ENCODE data around the gene TNFSF13B. TPM values are rescaled to one million over a fixed set of nuclear protein-coding genes. Genes with fewer than 3 reads are reported as not detected.

TNFSF13B gene
- total and polyA plus RNA-seq, 2 donors (not counting 1 experiment from before 2014, with no cell fraction given) = 2.0 to 4.7 TPM

- H2AFZ ChIP-seq (ENCODE audit: insufficient read depth, low read depth, low read length, poor library complexity, severe bottlenecking) = no peak overlapping the region
- H3K4me1 ChIP-seq (ENCODE audit: control insufficient read depth in 2 of 2, insufficient read depth in 2 of 2, low read length in 2 of 2) = no peaks in the 10 kb centered on the region
- no peak overlapping the region for H3K4me3 Mint-ChIP-seq
- H3K9ac ChIP-seq (ENCODE audit: low read length) = no peak overlapping the region
- H3K79me2 ChIP-seq (ENCODE audit: control insufficient read depth, insufficient read depth, low read length) = no peaks in the 10 kb centered on the region
- H3K4me2 ChIP-seq (replicated peaks; ENCODE audit: low read depth, low read length, poor library complexity, severe bottlenecking) = no peak overlapping the region
- H3K36me3 ChIP-seq (replicated peaks in 1 of 2; ENCODE audit: control extremely low read depth in 1 of 2, control insufficient read depth in 1 of 2, extremely low read depth in 1 of 2, insufficient read depth in 2 of 2, low read length in 1 of 2) = no peaks in the 10 kb centered on the region
- no peak for DNase-seq
- H3K4me1 Mint-ChIP-seq = no peaks in the 10 kb centered on the region
- ChIA-PET POLR2A (no interaction called here), CTCF (no interaction called here)
- H3K9me3 Mint-ChIP-seq (ENCODE audit: insufficient read depth) = no peaks in the 10 kb centered on the region
- TF ChIP-seq EZH2 (IDR thresholded peaks at IDR 0.05; ENCODE audit: borderline replicate concordance, insufficient read depth, low read depth, low read length, poor library complexity, severe bottlenecking) = no peak
- H3K9me3 ChIP-seq (ENCODE audit: control extremely low read depth in 1 of 3, control insufficient read depth in 2 of 3, insufficient read depth in 1 of 3, low read length in 2 of 3) = no peaks in the 10 kb centered on the region
- no peak overlapping the region for H3K27ac Mint-ChIP-seq
- no peak overlapping the region for H3K27ac ChIP-seq (ENCODE audit: low read length in 2 of 2)
- H3K27me3 ChIP-seq (replicated peaks in 1 of 4; ENCODE audit: control extremely low read depth in 1 of 4, control insufficient read depth in 3 of 4, insufficient read depth in 4 of 4, low read length in 3 of 4) = peaks cover 0 to 7% (median 0%) of the 10 kb centered on the region in 4 experiments
- ATAC-seq (ENCODE audit: low read depth) = no peak
- H3K4me3 ChIP-seq (ENCODE audit: control extremely low read depth in 1 of 5, extremely low read depth in 1 of 5, insufficient read depth in 1 of 5, low read depth in 2 of 5, low read length in 4 of 5) = no peak overlapping the region
- H4K20me1 ChIP-seq (ENCODE audit: control insufficient read depth, insufficient read depth, low read length, poor library complexity, severe bottlenecking) = no peaks in the 10 kb centered on the region
- H3K27me3 Mint-ChIP-seq = peaks cover 16% of the 10 kb centered on the region
- intact Hi-C loops (cut with micrococcal nuclease) = no loop called here
- 97% methylated on average over 6 of the region's 9 CpGs for WGBS (ENCODE audit: insufficient coverage)
These were observed 81.1 kb downstream of the TNFSF13B start for GRCh38 chr13:108350579-108350978.

- POLR2A ChIA-PET = no interaction called here
- no peak overlapping the region for H3K27ac Mint-ChIP-seq
- Histone ChIP-seq H3K4me1 (ENCODE audit: control insufficient read depth in 2 of 2, insufficient read depth in 2 of 2, low read length in 2 of 2) (no peaks in the 10 kb centered on the region), H3K4me2 (replicated peaks; ENCODE audit: low read depth, low read length, poor library complexity, severe bottlenecking) (no peak overlapping the region), H3K9me3 (ENCODE audit: control extremely low read depth in 1 of 3, control insufficient read depth in 2 of 3, insufficient read depth in 1 of 3, low read length in 2 of 3) (no peaks in the 10 kb centered on the region), H3K4me3 (ENCODE audit: control extremely low read depth in 1 of 5, extremely low read depth in 1 of 5, insufficient read depth in 1 of 5, low read depth in 2 of 5, low read length in 4 of 5) (no peak overlapping the region), H3K27ac (ENCODE audit: low read length in 2 of 2) (no peak overlapping the region), H3K27me3 (replicated peaks in 1 of 4; ENCODE audit: control extremely low read depth in 1 of 4, control insufficient read depth in 3 of 4, insufficient read depth in 4 of 4, low read length in 3 of 4) (peaks cover 0 to 7% (median 0%) of the 10 kb centered on the region in 4 experiments), H4K20me1 (ENCODE audit: control insufficient read depth, insufficient read depth, low read length, poor library complexity, severe bottlenecking) (no peaks in the 10 kb centered on the region), H3K9ac (ENCODE audit: low read length) (no peak overlapping the region), H3K79me2 (ENCODE audit: control insufficient read depth, insufficient read depth, low read length) (no peaks in the 10 kb centered on the region), H3K36me3 (replicated peaks in 1 of 2; ENCODE audit: control extremely low read depth in 1 of 2, control insufficient read depth in 1 of 2, extremely low read depth in 1 of 2, insufficient read depth in 2 of 2, low read length in 1 of 2) (no peaks in the 10 kb centered on the region), H2AFZ (ENCODE audit: insufficient read depth, low read depth, low read length, poor library complexity, severe bottlenecking) (no peak overlapping the region)
- no peaks in the 10 kb centered on the region for H3K4me1 Mint-ChIP-seq
- H3K27me3 Mint-ChIP-seq = peaks cover 14% of the 10 kb centered on the region
- ATAC-seq (ENCODE audit: low read depth) (no peak), DNase-seq (no peak)
- WGBS (ENCODE audit: insufficient coverage) = no CpG with 5 or more reads among the region's 3 CpGs
- CTCF ChIA-PET = no interaction called here
- intact Hi-C loops (cut with micrococcal nuclease) = no loop called here
- no peaks in the 10 kb centered on the region for H3K9me3 Mint-ChIP-seq (ENCODE audit: insufficient read depth)
- H3K4me3 Mint-ChIP-seq = no peak overlapping the region
- TF ChIP-seq CTCF (IDR thresholded peaks at IDR 0.05) (no peak), EZH2 (IDR thresholded peaks at IDR 0.05; ENCODE audit: borderline replicate concordance, insufficient read depth, low read depth, low read length, poor library complexity, severe bottlenecking) (no peak)
These were observed 83.1 kb downstream of the TNFSF13B start for GRCh38 chr13:108352599-108352998.
